Stimulated activated CD8-positive, alpha-beta memory T cell treated with anti-CD3 and anti-CD28 coated beads, Interleukin-12 subunit alpha, Interleukin-12 subunit beta, amount 100 ng/mL, for 1 hour (primary cell): Measurements from ENCODE around the gene ASB13.

Experiments used
- DNase-seq: peaks from one replicate; pipeline ENCODE4 v3.0.0-alpha.2; 2020; ENCODE audit warnings: low read depth

ASB13 gene

GRCh38 chr10:5589011-5589660 is 77.3 kb downstream of the ASB13 start:
- DNase-seq, result no peak
